ENCODE results near the gene EME1. TPM values are rescaled to one million over a fixed set of nuclear protein-coding genes. Genes with fewer than 3 reads are reported as not detected.
"Not testable (repeated sequence)": the region's sequence is repeated elsewhere in the genome, so short reads cannot be mapped to it uniquely, and the experiment has no call there.

Gene EME1
- total RNA-seq, 1 donor from 2014 or later, result not detected

- DNase-seq (ENCODE audit: low spot score), result no peak
These were observed 20.7 kb downstream of the EME1 start for GRCh38 chr17:50393700-50394099.

GRCh38 chr17:50394711-50395110 lies 21.7 kb downstream of the EME1 start:
- DNase-seq (ENCODE audit: low spot score), result no peak

GRCh38 chr17:50396261-50397110 lies 23.5 kb downstream of the EME1 start:
- peak; percentile 40 for DNase-seq (ENCODE audit: low spot score)

GRCh38 chr17:50397111-50397918 lies 24.3 kb downstream of the EME1 start, which contains the start of gene LRRC59:
Gene LRRC59, minus strand, starts transcription at chr17:50397523. Its CDS starts 206 bp downstream, at chr17:50397317.
- DNase-seq (ENCODE audit: low spot score), result peak; percentile 87

- no peak for DNase-seq (ENCODE audit: low spot score)
These were observed 24.9 kb downstream of the EME1 start for GRCh38 chr17:50397919-50398285.

GRCh38 chr17:50398672-50399071 lies 25.6 kb downstream of the EME1 start:
- not testable (repeated sequence) for DNase-seq (ENCODE audit: low spot score)

- DNase-seq (ENCODE audit: low spot score), result not testable (repeated sequence)
These were observed 26.6 kb downstream of the EME1 start for GRCh38 chr17:50399591-50399990.

GRCh38 chr17:50405351-50405750 lies 32.3 kb downstream of the EME1 start:
- not testable (repeated sequence) for DNase-seq (ENCODE audit: low spot score)

GRCh38 chr17:50406578-50406977 lies 33.5 kb downstream of the EME1 start:
- DNase-seq (ENCODE audit: low spot score), result no peak

GRCh38 chr17:50407921-50408320 lies 34.9 kb downstream of the EME1 start:
- DNase-seq (ENCODE audit: low spot score), result no peak

GRCh38 chr17:50412188-50412732 lies 39.2 kb downstream of the EME1 start:
- DNase-seq (ENCODE audit: low spot score), result no peak

- no peak for DNase-seq (ENCODE audit: low spot score)
These were observed 41.8 kb downstream of the EME1 start for GRCh38 chr17:50414808-50415207.

- DNase-seq (ENCODE audit: low spot score), result not testable (repeated sequence)
These were observed 46.5 kb downstream of the EME1 start for GRCh38 chr17:50419577-50419976.

GRCh38 chr17:50420419-50421112 lies 47.5 kb downstream of the EME1 start:
- DNase-seq (ENCODE audit: low spot score), result no peak

GRCh38 chr17:50421308-50422051 lies 48.5 kb downstream of the EME1 start:
- no peak for DNase-seq (ENCODE audit: low spot score)

- DNase-seq (ENCODE audit: low spot score), result no peak
These were observed 49.7 kb downstream of the EME1 start for GRCh38 chr17:50422738-50423137.

GRCh38 chr17:50423553-50424159 lies 50.6 kb downstream of the EME1 start:
- peak; percentile 48 for DNase-seq (ENCODE audit: low spot score)

GRCh38 chr17:50424246-50424995 lies 51.4 kb downstream of the EME1 start:
- DNase-seq (ENCODE audit: low spot score), result no peak

- DNase-seq (ENCODE audit: low spot score), result no peak
These were observed 52.1 kb downstream of the EME1 start for GRCh38 chr17:50424996-50425681.

Data from umbilical cord (tissue), 2 donors.